ENCODE results near the gene XIRP1.

Gene XIRP1

GRCh38 chr3:39211332-39212130 lies 19.1 kb upstream of the XIRP1 start:
- in situ Hi-C loops (cut with HindIII; ENCODE audit: low sequenced_read_pairs) = no loop called here
- TF ChIP-seq, protein P1, sequence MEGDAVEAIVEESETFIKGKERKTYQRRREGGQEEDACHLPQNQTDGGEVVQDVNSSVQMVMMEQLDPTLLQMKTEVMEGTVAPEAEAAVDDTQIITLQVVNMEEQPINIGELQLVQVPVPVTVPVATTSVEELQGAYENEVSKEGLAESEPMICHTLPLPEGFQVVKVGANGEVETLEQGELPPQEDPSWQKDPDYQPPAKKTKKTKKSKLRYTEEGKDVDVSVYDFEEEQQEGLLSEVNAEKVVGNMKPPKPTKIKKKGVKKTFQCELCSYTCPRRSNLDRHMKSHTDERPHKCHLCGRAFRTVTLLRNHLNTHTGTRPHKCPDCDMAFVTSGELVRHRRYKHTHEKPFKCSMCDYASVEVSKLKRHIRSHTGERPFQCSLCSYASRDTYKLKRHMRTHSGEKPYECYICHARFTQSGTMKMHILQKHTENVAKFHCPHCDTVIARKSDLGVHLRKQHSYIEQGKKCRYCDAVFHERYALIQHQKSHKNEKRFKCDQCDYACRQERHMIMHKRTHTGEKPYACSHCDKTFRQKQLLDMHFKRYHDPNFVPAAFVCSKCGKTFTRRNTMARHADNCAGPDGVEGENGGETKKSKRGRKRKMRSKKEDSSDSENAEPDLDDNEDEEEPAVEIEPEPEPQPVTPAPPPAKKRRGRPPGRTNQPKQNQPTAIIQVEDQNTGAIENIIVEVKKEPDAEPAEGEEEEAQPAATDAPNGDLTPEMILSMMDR (IDR thresholded peaks at IDR 0.05; ENCODE audit: low read depth, low read length, missing control alignments) = no peak
- H3K4me3 ChIP-seq (ENCODE audit: low read depth, low read length) = no peak overlapping the region
- no peak for DNase-seq (ENCODE audit: low read depth)

DNA sequence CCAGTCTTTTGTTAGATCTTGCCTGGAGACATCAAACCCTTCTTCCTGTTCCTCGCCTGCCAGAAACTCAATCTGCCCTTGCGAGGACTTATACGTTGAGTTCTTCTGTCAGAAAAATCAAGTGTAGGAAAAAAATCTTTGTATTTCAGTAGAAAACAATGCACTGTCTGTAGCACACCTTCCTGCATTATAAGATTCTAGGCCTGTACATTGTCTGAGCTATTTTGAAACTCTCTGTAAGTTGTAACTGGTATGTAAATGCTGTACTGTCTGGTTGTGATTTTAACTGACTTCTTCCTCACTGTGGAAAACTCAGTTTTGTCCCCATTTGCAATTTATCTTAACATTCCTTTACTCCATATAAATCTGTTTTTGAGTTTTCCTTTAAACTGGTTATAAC lies 17.7 kb upstream of the XIRP1 start:
- in situ Hi-C loops (cut with HindIII; ENCODE audit: low sequenced_read_pairs) = no loop called here
- H3K4me3 ChIP-seq (ENCODE audit: low read depth, low read length) = no peak overlapping the region
- no peak for DNase-seq (ENCODE audit: low read depth)
- TF ChIP-seq, protein P1 (IDR thresholded peaks at IDR 0.05; ENCODE audit: low read depth, low read length, missing control alignments) = no peak

DNA sequence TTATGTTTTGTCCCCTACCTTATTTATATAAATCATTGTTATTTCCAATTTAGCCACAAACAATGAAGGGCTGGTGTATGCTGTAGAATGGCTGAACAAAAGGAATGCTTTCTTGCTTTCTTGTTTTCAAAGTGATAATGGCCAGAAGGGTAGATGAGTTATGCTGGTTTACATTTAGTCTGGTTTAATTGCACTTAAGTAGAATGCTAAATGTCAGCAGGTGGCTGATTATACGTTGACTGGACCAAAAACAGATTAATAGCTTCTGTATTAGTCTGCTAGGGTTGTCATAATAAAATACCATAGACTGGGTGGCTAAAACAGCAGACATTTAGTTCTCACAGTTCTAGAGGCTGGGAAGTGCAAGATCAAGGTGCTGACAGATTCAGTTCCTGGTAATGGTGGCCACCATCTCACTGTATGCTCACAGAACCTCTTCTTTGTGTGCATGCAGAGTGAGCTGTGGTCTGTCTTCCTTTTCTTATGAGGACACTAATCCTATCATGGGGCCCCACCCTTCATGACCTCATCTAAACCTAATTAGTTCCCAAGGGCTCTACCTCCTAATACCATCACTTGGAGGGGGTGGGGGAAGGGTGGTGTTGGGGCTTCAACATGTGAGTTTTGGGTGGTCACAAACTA lies 17.1 kb upstream of the XIRP1 start:
- H3K4me3 ChIP-seq (ENCODE audit: low read depth, low read length) = no peak overlapping the region
- in situ Hi-C loops (cut with HindIII; ENCODE audit: low sequenced_read_pairs) = no loop called here
- DNase-seq (ENCODE audit: low read depth) = no peak
- TF ChIP-seq, protein P1 (IDR thresholded peaks at IDR 0.05; ENCODE audit: low read depth, low read length, missing control alignments) = no peak

DNA sequence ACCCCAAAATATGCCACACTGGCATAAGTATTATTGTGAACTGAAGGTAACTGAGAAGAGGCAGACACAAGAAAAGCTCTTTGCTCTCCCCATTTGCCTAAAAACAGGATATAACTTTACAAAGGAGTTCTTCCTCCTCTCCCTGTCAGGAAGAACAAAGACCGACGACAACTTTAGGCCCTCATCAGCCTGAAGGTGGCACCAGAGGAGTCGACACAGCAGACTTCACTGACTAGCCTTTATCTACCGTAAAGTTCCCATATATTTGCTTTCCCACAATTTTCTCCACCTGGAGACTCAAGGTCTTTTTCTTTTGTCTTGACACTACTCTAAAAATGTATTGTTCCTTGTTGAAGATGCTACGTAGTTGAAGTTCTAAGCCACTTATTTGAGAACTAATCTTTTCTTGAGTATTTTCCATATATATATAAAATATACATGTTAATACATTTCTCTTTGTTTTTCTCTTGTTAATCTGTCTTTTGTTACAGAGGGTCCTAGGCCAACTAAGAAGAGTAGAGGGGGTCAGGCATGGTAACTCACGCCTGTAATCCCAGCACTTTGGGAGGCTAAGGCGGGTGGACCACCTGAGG lies 16.2 kb upstream of the XIRP1 start:
- in situ Hi-C loops (cut with HindIII; ENCODE audit: low sequenced_read_pairs) = no loop called here
- H3K4me3 ChIP-seq (ENCODE audit: low read depth, low read length) = no peak overlapping the region
- TF ChIP-seq, protein P1 (IDR thresholded peaks at IDR 0.05; ENCODE audit: low read depth, low read length, missing control alignments) = peak; percentile 72
- DNase-seq (ENCODE audit: low read depth) = peak; percentile 16

DNA sequence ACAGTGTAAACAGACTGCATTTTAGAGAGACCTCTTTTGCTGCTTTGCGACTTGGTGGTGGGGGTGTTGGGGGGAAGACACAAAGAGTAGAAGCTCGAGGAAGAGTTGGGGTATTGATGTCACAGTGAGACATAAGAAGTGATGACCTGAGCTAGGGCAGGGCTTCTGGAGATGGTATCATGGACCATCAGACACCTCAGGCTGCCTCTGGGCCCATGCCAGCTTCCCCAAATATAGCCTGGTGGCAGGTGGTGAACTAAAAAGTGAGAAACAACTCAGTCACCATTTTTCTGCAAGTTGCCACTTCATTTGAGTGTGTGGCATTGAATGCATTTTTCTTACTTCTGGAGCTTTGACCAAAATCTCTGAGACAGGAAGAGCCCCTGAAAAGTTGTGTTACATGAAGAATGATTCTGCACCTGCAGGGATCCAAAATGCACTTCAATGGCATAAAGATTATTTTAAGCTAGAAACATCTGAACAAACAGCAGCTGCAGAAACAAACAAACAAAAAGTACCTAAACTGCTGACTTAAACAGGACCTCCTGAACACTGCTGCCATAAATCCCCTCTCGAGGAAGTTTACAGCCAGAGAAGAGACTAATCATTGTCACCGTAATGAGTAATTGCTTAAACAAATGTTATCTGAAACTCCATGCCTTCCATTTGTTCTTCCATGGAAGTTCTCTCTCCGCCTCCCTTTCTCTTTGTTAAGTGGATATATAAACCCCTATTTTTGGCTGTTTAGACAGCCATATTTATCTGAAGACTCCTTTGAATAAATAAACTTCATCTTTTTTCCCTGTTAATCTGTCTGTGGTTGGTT lies 15.2 kb upstream of the XIRP1 start:
- DNase-seq (ENCODE audit: low read depth) = no peak
- H3K4me3 ChIP-seq (ENCODE audit: low read depth, low read length) = no peak overlapping the region
- TF ChIP-seq, protein P1 (IDR thresholded peaks at IDR 0.05; ENCODE audit: low read depth, low read length, missing control alignments) = no peak
- in situ Hi-C loops (cut with HindIII; ENCODE audit: low sequenced_read_pairs) = no loop called here

GRCh38 chr3:39205919-39206516 lies 13.6 kb upstream of the XIRP1 start:
- no peak overlapping the region for H3K4me3 ChIP-seq (ENCODE audit: low read depth, low read length)
- TF ChIP-seq, protein P1 (IDR thresholded peaks at IDR 0.05; ENCODE audit: low read depth, low read length, missing control alignments) = no peak
- no peak for DNase-seq (ENCODE audit: low read depth)
- in situ Hi-C loops (cut with HindIII; ENCODE audit: low sequenced_read_pairs) = no loop called here
